HepG2 (cell line): ENCODE measurements around the gene GLDC. TPM values are rescaled to one million over a fixed set of nuclear protein-coding genes. Genes with fewer than 3 reads are reported as not detected.

Source experiments
- ATAC-seq: fragments of 200-7000 bp; cut with Tn5 transposase; 3 replicates; pipeline ENCODE4 v1.9.1; 2020; ENCODE audit warnings: mild to moderate bottlenecking, moderate library complexity
- BruUV-seq: library from RNA; stranded (reverse); fragments of 400-500 nt; replicated peaks from 2 replicates; lab custom pipeline; 2021; lab: Mats Ljungman, UMichigan
- CTCF ChIA-PET: fragments of 300-600 bp; formaldehyde crosslinking; extraction: SDS; loops from one replicate; lab custom pipeline; 2021; ENCODE audit warnings: low total read pairs, inconsistent platforms, low intra/inter-chr PET ratio; lab: Yijun Ruan, JAX
- POLR2A ChIA-PET: fragments of 350-600 bp; sonication (Branson Sonifier 250); formaldehyde crosslinking; loops from one replicate; lab custom pipeline; 2020; ENCODE audit warnings: antibody characterized with exemption, inconsistent platforms; lab: Yijun Ruan, JAX
- DNase-seq: peaks from one replicate; pipeline ENCODE4 v3.0.0-alpha.2; 2015; ENCODE audit warnings: low spot score
- FAIRE-seq: peaks from 3 replicates; lab custom pipeline; 2011; peaks lifted over from hg19 to GRCh38; lab: Jason Lieb, UNC
- H2AFZ ChIP-seq: one replicate; pipeline ENCODE4 v1.6.1; 2011; ENCODE audit warnings: low read length, inconsistent platforms
- H3K27ac ChIP-seq: fragments of 300-600 bp; 3 replicates; pipeline ENCODE4 v1.8.0; 2011; ENCODE audit warnings: mixed run types, mild to moderate bottlenecking, mixed read lengths, low read length, inconsistent platforms; ENCODE audit not compliant: insufficient read depth; ENCODE audit errors: extremely low read length
- H3K27me3 ChIP-seq, 2 experiments: fragments of 200-600 bp in 1 of 2; 2 replicates in 1 of 2; 3 replicates in 1 of 2; pipeline versions ENCODE4 v1.6.0 to v1.8.0; 2011; ENCODE audit warnings: low read length in 2 of 2, mild to moderate bottlenecking in 2 of 2, moderate library complexity in 2 of 2, inconsistent platforms in 1 of 2; ENCODE audit not compliant: insufficient read depth in 2 of 2, control insufficient read depth in 1 of 2
- H3K36me3 ChIP-seq, 2 experiments: fragments of 200-600 bp in 1 of 2; replicated peaks in 1 of 2; 2 replicates in 1 of 2; 3 replicates in 1 of 2; pipeline versions ENCODE4 v1.5.1 to v1.8.0; 2011; ENCODE audit warnings: low read length in 2 of 2, inconsistent platforms in 1 of 2; ENCODE audit not compliant: insufficient read depth in 2 of 2, control insufficient read depth in 1 of 2
- H3K4me1 ChIP-seq: 2 replicates; pipeline ENCODE4 v1.5.1; 2012; ENCODE audit warnings: low read length, inconsistent platforms; ENCODE audit not compliant: insufficient read depth
- H3K4me2 ChIP-seq: 2 replicates; pipeline ENCODE4 v1.6.0; 2011; ENCODE audit warnings: low read depth, low read length, inconsistent platforms
- H3K4me3 ChIP-seq, 3 experiments: fragments of 200-600 bp in 1 of 3; sonication (generic), shearing (Covaris generic) in 1 of 3; replicated peaks in 1 of 3; 2 replicates each; pipeline ENCODE4 v1.5.1; 2011 to 2016; ENCODE audit warnings: low read length in 3 of 3, inconsistent platforms in 2 of 3, low read depth in 2 of 3, mild to moderate bottlenecking in 2 of 3, control low read depth in 1 of 3, mixed read lengths in 1 of 3; ENCODE audit not compliant: insufficient read depth in 1 of 3
- H3K79me2 ChIP-seq: one replicate; pipeline ENCODE4 v1.6.1; 2011; ENCODE audit warnings: low read length, inconsistent platforms; ENCODE audit not compliant: insufficient read depth
- H3K9ac ChIP-seq: 2 replicates; pipeline ENCODE4 v1.6.0; 2011; ENCODE audit warnings: mild to moderate bottlenecking, low read depth, low read length, inconsistent platforms; ENCODE audit not compliant: insufficient read depth
- H3K9me3 ChIP-seq: 2 replicates; pipeline ENCODE4 v1.5.1; 2012; ENCODE audit warnings: mild to moderate bottlenecking, low read length
- H4K20me1 ChIP-seq: 2 replicates; pipeline ENCODE4 v1.6.0; 2011; ENCODE audit warnings: inconsistent platforms, mild to moderate bottlenecking, low read length, moderate library complexity; ENCODE audit not compliant: insufficient read depth
- ARNT2 ChIP-seq: sonication (generic); formaldehyde crosslinking; IDR thresholded peaks from 2 replicates; pipeline ENCODE4 v1.8.0; 2022; ENCODE audit warnings: mild to moderate bottlenecking, low read depth, missing genetic modification reagents, moderate library complexity
- DNMT3B ChIP-seq: conservative IDR thresholded peaks from 2 replicates; pipeline ENCODE4 v1.6.1; 2016; ENCODE audit warnings: missing biosample characterization, control low read depth
- JDP2 ChIP-seq: sonication (generic); formaldehyde crosslinking; IDR thresholded peaks from 2 replicates; pipeline ENCODE4 v1.8.1; 2022; ENCODE audit warnings: missing genetic modification reagents, borderline replicate concordance
- JUN ChIP-seq: sonication (generic); formaldehyde crosslinking; IDR thresholded peaks from 2 replicates; pipeline ENCODE4 v1.4.0; 2020; ENCODE audit warnings: mild to moderate bottlenecking, missing genetic modification reagents
- PHF5A ChIP-seq: IDR thresholded peaks from one replicate; pipeline ENCODE4 v1.6.1; 2018; ENCODE audit warnings: low read depth, missing genetic modification reagents; ENCODE audit not compliant: unreplicated experiment
- PRPF4 ChIP-seq: fragments of 200-400 bp; formaldehyde crosslinking; IDR thresholded peaks from 2 replicates; pipeline ENCODE4 v1.6.1; 2016; ENCODE audit warnings: low read length, low read depth; ENCODE audit not compliant: poor library complexity, severe bottlenecking
- PTBP1 ChIP-seq: fragments of 200-400 bp; formaldehyde crosslinking; IDR thresholded peaks from 2 replicates; pipeline ENCODE4 v1.6.1; 2018; ENCODE audit warnings: low read length, low read depth; ENCODE audit not compliant: poor library complexity, severe bottlenecking
- SAFB2 ChIP-seq: sonication (generic); formaldehyde crosslinking; IDR thresholded peaks from 2 replicates; pipeline ENCODE4 v1.5.1; 2020; ENCODE audit warnings: missing genetic modification reagents, low read depth, mild to moderate bottlenecking, borderline replicate concordance
- U2AF1 ChIP-seq: fragments of 200-400 bp; formaldehyde crosslinking; optimal IDR thresholded peaks from 2 replicates; pipeline ENCODE3; 2017; ENCODE audit warnings: mild to moderate bottlenecking, low read depth, low read length
- WGBS: methylation state at CpG from one replicate; pipeline ENCODE4 v1.1.6; 2017; ENCODE audit warnings: low lambda C conversion rate; 5-methylcytosine and 5-hydroxymethylcytosine counted together
- in situ Hi-C: cut with HindIII; loops from 2 replicates; pipeline ENCODE4 v1.10.0; 2017; ENCODE audit warnings: low pct_unique_long_range_greater_than_20kb; ENCODE audit not compliant: extremely low pct_ligation_motif_present
- intact Hi-C: fragments of 100-400 bp; cut with micrococcal nuclease; formaldehyde crosslinking; loops from one replicate; pipeline ENCODE4 v1.10.0; 2022; ENCODE audit not compliant: unreplicated experiment
- polyA plus RNA-seq, 8 experiments: library from polyadenylated mRNA; depleted of rRNA in 3 of 8; stranded (reverse) in 7 of 8; unstranded in 1 of 8; fragments of >200 nt; fragmentation: Illumina TruSeq in 4 of 8; extraction: Trizol in 4 of 8; gene quantifications; 2 replicates each; pipeline versions ENCODE4 v1.2.1 to v1.2.3, GENCODE V29; 2011 to 2016; ENCODE audit warnings: low read depth in 4 of 8, missing spikeins in 1 of 8, mixed read lengths in 1 of 8; ENCODE audit not compliant: insufficient read depth in 1 of 8
- total RNA-seq, 5 experiments: library from RNA; depleted of rRNA; stranded (reverse); fragments of >200 nt; fragmentation: Illumina TruSeq; extraction: Trizol; gene quantifications; 2 replicates each; pipeline ENCODE4 v1.2.3, GENCODE V29; 2016; ENCODE audit warnings: low read depth in 1 of 5
- TF ChIP-seq, protein P1 (sequence below), 2 experiments: sonication (generic) in 1 of 2; formaldehyde crosslinking in 1 of 2; IDR thresholded peaks; 2 replicates each; pipeline versions ENCODE4 v1.4.0 to v1.6.1; 2018 to 2020; ENCODE audit warnings: missing genetic modification reagents in 2 of 2, borderline replicate concordance in 1 of 2, low read depth in 1 of 2, mild to moderate bottlenecking in 1 of 2, missing biosample characterization in 1 of 2
- TF ChIP-seq, protein P2 (sequence below): sonication (generic); formaldehyde crosslinking; IDR thresholded peaks from 2 replicates; pipeline ENCODE4 v1.5.1; 2020; ENCODE audit warnings: mild to moderate bottlenecking, missing genetic modification reagents

The GLDC gene
- total and polyA plus RNA-seq, 2 of the 13 experiments (the other 11 are each of a cell fraction or from before 2014, with no cell fraction given), result 59.3 to 115 TPM

DNA sequence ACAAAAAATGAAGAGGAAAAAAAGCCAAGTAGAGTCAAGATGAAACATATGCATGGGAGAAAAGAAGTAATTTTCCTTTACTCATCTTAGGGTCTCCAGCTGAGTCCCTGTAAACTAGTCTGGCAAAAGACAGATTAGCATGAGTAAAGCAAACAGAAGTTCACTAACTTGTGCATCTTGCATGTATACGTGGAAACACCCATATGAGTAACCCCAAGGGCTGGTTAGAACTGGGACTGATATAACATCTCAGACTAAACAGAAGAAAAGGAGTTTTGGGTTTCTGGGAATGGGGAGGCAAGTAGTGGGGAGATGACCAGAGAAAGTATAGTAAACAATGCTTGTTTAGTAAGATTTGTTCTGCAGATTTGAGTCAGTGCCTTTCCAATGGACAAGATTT, 20.1 kb upstream of the GLDC start:
- H3K27ac ChIP-seq, result peak overlapping the region; percentile 93
- WGBS, result 26% methylated on average over 1 of the region's 1 CpG
- H3K9me3 ChIP-seq, result no peaks in the 10 kb centered on the region
- TF ChIP-seq JUN (CRISPR knock-in tag) (no peak), U2AF1 (no peak), PRPF4 (no peak), PHF5A (CRISPR knock-in tag) (no peak), PTBP1 (no peak)
- H3K4me2 ChIP-seq, result peak overlapping the region; percentile 76
- FAIRE-seq (peak; percentile 36), ATAC-seq (no peak), DNase-seq (no peak)
- H2AFZ ChIP-seq, result no peak overlapping the region
- H3K4me3 ChIP-seq, result 0 out of 6 replicates have a peak overlapping the region, but pooled peaks of 1 of the 3 experiments have one; percentile 38
- H3K27me3 ChIP-seq, result no peaks in the 10 kb centered on the region
- ChIA-PET POLR2A (interaction anchor here (0.9 to 3.8 kb wide), 9 partner anchors 12 to 657 kb away, joined by 3 to 40 read pairs (median 11); partner anchors contain the start of genes GLDC and KDM4C), CTCF (no interaction called here)
- H3K36me3 ChIP-seq, result 0 out of 5 replicates have a peak, but pooled peaks cover 0 to 4% of the 10 kb centered on the region in 2 experiments
- no peaks in the 10 kb centered on the region for H3K79me2 ChIP-seq
- peaks cover 60% of the 10 kb centered on the region for H3K4me1 ChIP-seq
- intact Hi-C loops, result loop anchor here (1.0 to 5.0 kb wide), 3 partner anchors 15 to 74 kb away; no protein-coding TSS in a partner anchor
- H3K9ac ChIP-seq, result peak overlapping the region; percentile 7; the same call in 1 of the 2 replicates
- no peaks in the 10 kb centered on the region for H4K20me1 ChIP-seq
- in situ Hi-C loops, result no loop called here
- BruUV-seq, result no TSS peak

DNA sequence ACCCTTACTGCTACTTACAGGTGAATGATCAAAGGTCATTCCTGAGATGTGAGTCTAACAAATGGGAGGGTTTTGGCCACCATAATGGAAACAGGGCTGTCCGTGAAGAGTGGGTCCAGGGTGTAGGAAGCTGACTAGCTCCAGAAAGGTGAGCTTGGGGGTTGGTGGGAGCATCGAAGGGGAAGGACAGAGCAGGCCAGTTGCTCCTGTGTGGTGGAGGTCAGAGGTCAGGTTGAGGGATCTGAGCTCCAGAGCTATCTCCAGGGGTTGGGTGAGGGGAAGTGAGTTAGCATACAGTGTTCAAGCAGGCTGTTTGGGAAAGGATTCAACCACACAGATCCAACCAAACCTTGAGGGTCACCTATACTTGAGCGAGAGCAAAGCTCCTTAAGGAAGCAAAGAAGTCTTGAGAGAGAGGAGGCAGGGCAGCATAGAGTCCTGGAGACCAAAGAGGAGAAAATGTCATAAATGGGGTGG, 18.7 kb upstream of the GLDC start:
- ChIA-PET CTCF (no interaction called here), POLR2A (interaction anchor here (0.6 to 3.8 kb wide), 12 partner anchors 9 to 656 kb away, joined by 3 to 40 read pairs (median 8); partner anchors contain the start of genes GLDC and KDM4C)
- in situ Hi-C loops, result no loop called here
- Histone ChIP-seq H3K4me1 (peaks cover 60% of the 10 kb centered on the region), H3K9ac (peak overlapping the region; percentile 75), H3K4me3 (peak overlapping the region; percentile 9 to 47 (median 26); a peak in 4 of 6 replicates), H4K20me1 (no peaks in the 10 kb centered on the region), H3K36me3 (no peaks in the 10 kb centered on the region), H3K4me2 (peak overlapping the region; percentile 76), H3K79me2 (no peaks in the 10 kb centered on the region), H2AFZ (no peak overlapping the region), H3K9me3 (no peaks in the 10 kb centered on the region), H3K27ac (peak overlapping the region; percentile 93), H3K27me3 (no peaks in the 10 kb centered on the region)
- ATAC-seq (peak; percentile 64), DNase-seq (no peak), FAIRE-seq (no peak)
- intact Hi-C loops, result loop anchor here (1.0 to 2.0 kb wide), 2 partner anchors 17 to 19 kb away; partner anchors contain the start of gene GLDC
- 8% methylated on average over 3 of the region's 3 CpGs for WGBS
- BruUV-seq, result TSS peak; percentile 96
- TF ChIP-seq, protein P1, sequence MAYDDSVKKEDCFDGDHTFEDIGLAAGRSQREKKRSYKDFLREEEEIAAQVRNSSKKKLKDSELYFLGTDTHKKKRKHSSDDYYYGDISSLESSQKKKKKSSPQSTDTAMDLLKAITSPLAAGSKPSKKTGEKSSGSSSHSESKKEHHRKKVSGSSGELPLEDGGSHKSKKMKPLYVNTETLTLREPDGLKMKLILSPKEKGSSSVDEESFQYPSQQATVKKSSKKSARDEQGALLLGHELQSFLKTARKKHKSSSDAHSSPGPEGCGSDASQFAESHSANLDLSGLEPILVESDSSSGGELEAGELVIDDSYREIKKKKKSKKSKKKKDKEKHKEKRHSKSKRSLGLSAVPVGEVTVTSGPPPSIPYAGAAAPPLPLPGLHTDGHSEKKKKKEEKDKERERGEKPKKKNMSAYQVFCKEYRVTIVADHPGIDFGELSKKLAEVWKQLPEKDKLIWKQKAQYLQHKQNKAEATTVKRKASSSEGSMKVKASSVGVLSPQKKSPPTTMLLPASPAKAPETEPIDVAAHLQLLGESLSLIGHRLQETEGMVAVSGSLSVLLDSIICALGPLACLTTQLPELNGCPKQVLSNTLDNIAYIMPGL (CRISPR knock-in tag; IDR thresholded peaks at IDR 0.05; ENCODE audit: borderline replicate concordance in 1 of 2, low read depth in 1 of 2), result peak in 1 of 2 experiments; percentile 26; a peak in 1 of 4 replicates
- no peak for TF ChIP-seq ARNT2 (CRISPR knock-in tag)
- TF ChIP-seq, protein P2, sequence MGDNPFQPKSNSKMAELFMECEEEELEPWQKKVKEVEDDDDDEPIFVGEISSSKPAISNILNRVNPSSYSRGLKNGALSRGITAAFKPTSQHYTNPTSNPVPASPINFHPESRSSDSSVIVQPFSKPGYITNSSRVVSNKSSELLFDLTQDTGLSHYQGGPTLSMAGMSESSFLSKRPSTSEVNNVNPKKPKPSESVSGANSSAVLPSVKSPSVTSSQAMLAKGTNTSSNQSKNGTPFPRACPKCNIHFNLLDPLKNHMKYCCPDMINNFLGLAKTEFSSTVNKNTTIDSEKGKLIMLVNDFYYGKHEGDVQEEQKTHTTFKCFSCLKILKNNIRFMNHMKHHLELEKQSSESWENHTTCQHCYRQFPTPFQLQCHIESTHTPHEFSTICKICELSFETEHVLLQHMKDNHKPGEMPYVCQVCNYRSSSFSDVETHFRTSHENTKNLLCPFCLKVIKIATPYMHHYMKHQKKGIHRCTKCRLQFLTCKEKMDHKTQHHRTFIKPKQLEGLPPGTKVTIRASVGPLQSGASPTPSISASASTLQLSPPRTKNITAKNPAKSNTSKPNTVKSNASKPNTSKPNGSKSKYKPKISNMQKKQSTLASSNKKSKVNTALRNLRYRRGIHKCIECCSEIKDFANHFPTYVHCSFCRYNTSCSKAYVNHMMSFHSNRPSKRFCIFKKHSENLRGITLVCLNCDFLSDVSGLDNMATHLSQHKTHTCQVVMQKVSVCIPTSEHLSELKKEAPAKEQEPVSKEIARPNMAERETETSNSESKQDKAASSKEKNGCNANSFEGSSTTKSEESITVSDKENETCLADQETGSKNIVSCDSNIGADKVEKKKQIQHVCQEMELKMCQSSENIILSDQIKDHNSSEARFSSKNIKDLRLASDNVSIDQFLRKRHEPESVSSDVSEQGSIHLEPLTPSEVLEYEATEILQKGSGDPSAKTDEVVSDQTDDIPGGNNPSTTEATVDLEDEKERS, result no peak
- no peak for TF ChIP-seq SAFB2 (CRISPR knock-in tag)
- no peak for TF ChIP-seq JDP2 (CRISPR knock-in tag)
- TF ChIP-seq DNMT3B (CRISPR knock-in tag), result no peak
